GM18517 (cell line): Measurements from ENCODE around the gene FAM13A.
"Not testable (repeated sequence)": the region's sequence is repeated elsewhere in the genome, so short reads cannot be mapped to it uniquely, and the experiment has no call there.

Experiments
- ATAC-seq: cut with Tn5 transposase; IDR thresholded peaks from one replicate; pipeline ENCODE4 v1.9.1; 2021; ENCODE audit warnings: mild to moderate bottlenecking, moderate library complexity; ENCODE audit not compliant: unreplicated experiment

FAM13A gene

GRCh38 chr4:88908521-88908920, 148.5 kb downstream of the FAM13A start:
- ATAC-seq: no peak

GRCh38 chr4:88908003-88908402, 149.0 kb downstream of the FAM13A start:
- no peak for ATAC-seq

DNA sequence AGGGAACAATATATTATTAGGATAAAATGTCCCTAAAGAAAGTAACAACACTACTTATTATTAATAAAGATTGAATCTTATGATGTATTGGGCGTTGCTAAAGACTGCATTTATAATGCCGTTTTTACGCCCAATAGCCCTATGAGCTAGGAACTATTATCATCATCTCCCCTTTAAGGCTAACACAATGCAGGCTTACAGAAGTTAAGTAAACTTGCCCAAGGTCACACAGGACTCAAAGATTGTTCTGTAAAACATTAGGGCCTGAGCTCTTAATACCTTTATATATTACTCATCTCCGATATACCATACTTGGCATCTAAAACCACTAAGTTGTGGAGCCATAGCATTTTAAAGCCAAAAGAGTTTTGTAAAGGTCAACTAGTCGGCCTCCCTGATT, 149.5 kb downstream of the FAM13A start:
- ATAC-seq: no peak

DNA sequence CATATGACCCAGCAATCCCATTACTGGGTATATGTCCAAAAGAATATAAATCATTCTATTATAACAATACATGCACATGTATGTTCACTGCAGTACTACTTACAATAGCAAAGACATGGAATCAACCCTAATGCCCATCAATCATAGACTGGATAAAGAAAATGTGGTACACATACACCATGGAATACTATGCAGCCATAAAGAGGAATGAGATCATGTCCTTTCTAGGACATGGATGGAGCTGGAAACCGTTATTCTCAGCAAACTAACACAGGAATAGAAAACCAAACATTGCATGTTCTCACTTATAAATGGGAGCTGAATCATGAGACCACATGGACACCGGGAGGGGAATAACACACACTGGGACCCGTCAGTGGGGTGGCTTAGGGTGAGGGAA, 152.7 kb downstream of the FAM13A start:
- ATAC-seq: not testable (repeated sequence)

DNA sequence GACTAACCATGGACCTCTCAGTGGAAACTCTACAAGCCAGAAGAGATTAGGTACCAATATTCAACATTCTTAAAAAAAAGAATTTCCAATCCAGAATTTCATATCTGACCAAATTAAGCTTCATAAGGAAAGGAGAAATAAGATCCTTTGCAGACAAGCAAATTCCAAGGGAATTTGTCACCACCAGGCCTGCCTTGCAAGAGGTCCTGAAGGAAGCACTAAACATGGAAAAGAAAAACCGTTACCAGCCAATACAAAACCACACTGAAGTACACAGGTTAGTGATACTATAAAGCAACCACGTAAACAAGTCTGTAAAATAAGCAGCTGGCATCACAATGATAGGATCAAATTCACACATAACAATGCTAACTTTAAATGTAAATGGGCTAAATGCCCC, 156.6 kb downstream of the FAM13A start:
- ATAC-seq: no peak

GRCh38 chr4:88897752-88898151, 159.2 kb downstream of the FAM13A start:
- ATAC-seq: no peak

DNA sequence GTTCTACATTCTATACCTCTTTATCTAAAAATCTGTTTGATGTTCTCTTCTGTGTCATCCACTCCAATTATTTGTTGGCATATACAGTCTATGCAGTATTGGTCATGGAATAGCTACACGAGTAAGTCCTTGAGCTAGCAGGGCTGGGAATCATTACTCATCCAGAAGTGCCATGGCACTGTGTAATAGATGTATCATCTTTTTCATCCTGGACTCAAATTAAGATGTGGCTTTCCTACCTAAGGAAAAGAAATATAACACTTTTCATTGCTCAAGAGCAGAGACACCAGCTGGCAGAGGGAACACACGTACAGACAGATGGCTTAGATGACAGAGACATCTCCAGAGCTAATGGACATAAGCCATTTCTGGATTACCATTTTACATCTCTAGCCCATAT, 159.8 kb downstream of the FAM13A start:
- no peak for ATAC-seq

GRCh38 chr4:88893961-88894360, 163.0 kb downstream of the FAM13A start:
- ATAC-seq: no peak

DNA sequence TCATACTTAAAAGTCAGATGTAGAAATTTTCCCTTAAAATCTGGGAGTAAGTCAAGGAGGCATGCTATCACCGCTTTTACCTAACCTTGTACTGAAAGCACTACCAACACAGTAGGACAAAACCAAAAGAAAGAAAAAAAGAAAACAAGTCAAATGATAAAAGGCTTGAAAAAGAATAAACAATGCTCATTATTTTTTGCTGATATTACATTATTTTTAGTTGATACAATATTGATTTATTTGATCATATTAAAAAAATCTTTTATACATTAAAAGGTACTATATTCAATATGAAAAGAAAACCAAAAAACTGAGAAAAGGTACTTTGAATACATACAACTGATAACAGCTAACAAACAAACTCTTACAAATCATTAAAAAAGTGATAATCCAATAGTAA, 164.3 kb downstream of the FAM13A start:
- no peak for ATAC-seq

GRCh38 chr4:88891636-88892035, 165.3 kb downstream of the FAM13A start:
- no peak for ATAC-seq

DNA sequence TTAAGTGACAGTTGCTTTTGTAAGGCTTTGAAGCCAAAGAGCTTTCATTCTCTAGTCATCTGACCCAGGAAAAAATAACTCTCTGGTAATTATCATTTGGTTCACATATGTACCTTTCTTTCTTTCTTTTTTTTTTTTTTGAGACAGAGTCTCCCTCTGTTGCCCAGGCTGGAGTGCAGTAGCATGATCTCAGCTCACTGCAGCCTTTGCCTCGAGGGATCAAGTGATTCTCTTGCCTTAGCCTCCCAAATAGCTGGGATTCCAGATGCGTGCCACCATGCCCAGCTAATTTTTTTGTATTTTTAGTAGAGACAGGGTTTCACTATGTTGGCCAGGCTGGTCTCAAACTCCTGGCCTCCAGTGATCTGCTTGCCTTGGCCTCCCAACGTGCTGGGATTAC, 169.6 kb downstream of the FAM13A start:
- not testable (repeated sequence) for ATAC-seq

DNA sequence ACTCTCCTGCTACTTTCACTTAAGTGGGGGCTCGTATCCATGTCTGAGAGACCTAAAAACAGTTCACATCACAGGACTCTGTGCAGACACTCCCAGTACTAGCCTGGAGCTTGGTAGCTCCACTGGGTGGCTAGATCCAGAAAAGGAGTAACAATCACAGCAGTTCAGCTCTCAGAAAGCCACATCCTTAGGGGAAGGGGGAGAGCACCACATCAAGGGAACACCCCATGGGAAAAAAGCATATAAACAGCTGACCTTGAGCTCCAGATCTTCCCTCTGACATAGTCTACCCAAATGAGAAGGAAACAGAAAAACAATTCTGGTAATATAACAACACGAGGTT, 175.8 kb downstream of the FAM13A start:
- ATAC-seq: no peak

DNA sequence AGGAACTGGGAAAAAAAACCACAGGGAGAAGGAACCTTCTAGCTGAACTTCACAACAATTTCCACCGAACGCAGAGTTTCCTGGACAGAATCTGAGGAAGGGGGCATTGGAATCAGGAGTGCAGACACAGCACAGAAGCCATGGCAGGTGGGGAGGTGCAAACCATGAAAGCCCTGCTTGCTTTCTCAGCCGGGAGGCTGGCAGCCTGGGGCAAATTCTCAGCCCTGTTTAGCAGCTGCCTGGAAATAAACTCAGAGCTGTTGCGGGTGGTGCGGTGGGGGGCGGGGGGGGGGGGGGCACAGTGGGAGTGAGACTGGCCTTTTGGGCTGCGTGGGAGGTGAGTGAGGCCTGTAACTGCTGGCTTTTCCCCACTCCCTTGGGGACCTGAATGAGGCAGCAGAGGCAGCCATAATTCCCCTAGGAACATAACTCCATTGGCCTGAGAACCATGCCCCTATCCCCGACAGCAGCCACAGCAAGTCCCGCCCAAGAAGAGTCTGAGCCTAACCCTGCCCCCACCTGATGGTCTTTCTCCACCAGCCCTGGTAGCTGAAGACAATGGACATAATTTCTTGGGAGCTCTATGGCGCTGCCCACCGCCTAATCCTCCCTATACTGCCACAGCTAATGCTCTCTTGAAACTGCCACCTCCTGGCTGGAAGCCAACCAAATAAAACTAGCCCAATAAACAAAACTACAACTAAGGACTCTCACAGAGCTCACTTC, 176.3 kb downstream of the FAM13A start:
- no peak for ATAC-seq

- no peak for ATAC-seq
These were observed 177.0 kb downstream of the FAM13A start for GRCh38 chr4:88879991-88880390.

DNA sequence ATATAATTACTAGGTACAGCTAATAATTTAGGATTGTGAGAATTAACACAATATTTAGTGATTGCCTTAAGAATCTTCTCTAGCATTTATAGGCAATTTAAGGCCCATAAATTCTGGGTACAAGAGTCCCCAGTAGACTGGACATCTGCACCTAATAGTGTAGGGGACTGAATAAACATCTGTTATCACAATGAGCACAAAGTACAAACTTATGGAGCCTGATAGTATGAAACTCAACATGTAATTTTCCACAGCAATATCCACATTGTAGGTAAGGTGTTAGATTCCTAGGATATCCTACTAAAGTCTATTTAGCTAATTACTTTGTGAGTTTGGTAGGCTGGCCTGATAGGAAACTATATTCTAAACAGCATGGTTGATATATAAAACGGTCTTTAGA, 178.3 kb downstream of the FAM13A start:
- ATAC-seq: no peak

- no peak for ATAC-seq
These were observed 186.6 kb downstream of the FAM13A start for GRCh38 chr4:88870428-88870827.

GRCh38 chr4:88868510-88868909, 188.5 kb downstream of the FAM13A start:
- ATAC-seq: no peak

GRCh38 chr4:88866862-88867550, 190.0 kb downstream of the FAM13A start:
- no peak for ATAC-seq

GRCh38 chr4:88865466-88865865, 191.5 kb downstream of the FAM13A start:
- no peak for ATAC-seq

DNA sequence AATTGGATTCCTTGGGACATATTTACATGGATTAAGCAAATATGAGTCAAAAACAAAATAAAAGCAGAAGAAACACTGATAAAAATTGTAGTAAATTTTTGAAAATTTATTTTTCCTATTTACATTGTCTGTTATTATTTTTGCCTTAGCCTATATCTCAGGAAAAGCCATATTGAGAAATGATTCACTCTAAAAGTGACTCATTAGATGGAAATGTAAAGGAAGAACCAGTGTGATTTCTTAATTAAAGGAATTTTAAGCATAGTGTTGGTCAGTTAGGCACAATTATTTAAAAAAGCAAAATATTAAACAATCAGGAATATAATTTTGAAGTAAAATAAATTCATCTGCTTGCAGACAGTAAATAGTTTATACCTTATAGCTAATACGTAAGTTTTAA, 191.9 kb downstream of the FAM13A start:
- ATAC-seq: no peak

DNA sequence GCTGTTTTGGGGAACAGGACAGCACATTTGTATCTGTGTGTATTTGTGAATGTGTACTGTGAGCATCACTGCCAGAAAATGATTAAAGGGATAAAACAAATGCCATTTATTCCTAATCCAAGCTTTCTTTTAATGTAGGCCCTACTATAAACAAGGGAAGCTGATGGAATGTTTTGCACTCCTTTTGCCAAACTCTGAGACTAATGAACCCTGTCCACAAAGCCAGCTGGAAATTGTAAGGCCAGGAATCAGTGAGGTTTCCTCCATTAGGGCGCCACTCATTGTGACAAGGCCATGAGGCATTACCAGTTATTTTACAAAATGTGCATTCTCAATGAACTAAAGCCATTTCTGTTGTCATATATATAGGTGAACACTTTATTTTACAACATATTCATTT, 196.4 kb downstream of the FAM13A start:
- no peak for ATAC-seq

DNA sequence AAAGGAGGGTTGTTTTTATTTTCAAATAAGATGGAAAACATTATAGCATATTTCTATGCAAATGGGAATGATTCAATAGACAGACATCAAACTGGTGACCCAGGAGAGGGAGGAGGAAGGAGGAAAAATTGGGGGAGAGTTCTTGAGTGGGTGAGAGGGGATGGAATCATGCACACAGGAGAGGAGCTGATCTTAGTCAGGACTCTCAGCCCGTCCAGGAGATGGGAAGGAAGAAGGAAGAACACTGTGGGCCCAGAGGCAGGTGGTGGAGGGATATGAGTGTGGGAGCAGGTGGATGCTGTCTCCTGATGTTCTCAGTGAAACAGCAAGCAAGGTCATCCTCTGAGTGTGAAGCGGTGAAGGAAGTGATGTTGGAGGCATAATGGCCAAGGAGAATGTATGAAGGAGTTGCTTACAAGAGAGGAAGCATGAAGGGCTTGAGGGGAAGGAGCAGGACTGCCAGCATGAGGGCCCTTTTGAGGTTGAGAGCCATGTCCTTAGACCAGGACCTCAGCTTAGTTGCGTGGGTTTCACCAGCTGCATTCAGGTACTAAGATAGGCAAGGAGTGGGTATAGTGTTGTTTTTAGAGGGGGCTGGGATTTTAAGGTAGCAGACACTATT, 197.7 kb downstream of the FAM13A start:
- peak; percentile 29 for ATAC-seq
